H1 (cell line): ENCODE data around the gene MOB2. TPM values are rescaled to one million over a fixed set of nuclear protein-coding genes. Genes with fewer than 3 reads are reported as not detected.

Experiments
- CTCF ChIA-PET: fragments of 300-600 bp; sonication (Branson Sonifier 250); formaldehyde crosslinking; loops from one replicate; lab custom pipeline; 2021; ENCODE audit not compliant: partially characterized antibody; lab: Charles Lee
- POLR2A ChIA-PET: fragments of 300-600 bp; sonication (Branson Sonifier 250); formaldehyde crosslinking; loops from one replicate; lab custom pipeline; 2021; ENCODE audit warnings: inconsistent platforms; ENCODE audit not compliant: partially characterized antibody; lab: Charles Lee
- DNase-seq, 2 experiments: peaks; one replicate each; pipeline versions ENCODE4 v3.0.0 to v3.0.0-alpha.2; 2010 to 2022; ENCODE audit warnings: low spot score in 2 of 2, low read depth in 1 of 2, mixed read lengths in 1 of 2
- FAIRE-seq: peaks from 2 replicates; lab custom pipeline; 2011; peaks lifted over from hg19 to GRCh38; lab: Jason Lieb, UNC
- H2AFZ ChIP-seq: 2 replicates; pipeline ENCODE4 v1.8.1; 2012; ENCODE audit warnings: low read length, inconsistent platforms
- H2AK5ac ChIP-seq: 2 replicates; pipeline ENCODE4 v1.6.1; 2013; ENCODE audit warnings: low read depth, low read length
- H2BK120ac ChIP-seq: replicated peaks from 2 replicates; pipeline ENCODE3; 2013; ENCODE audit warnings: low read depth, low read length, inconsistent platforms
- H2BK12ac ChIP-seq: 2 replicates; pipeline ENCODE4 v1.6.1; 2013; ENCODE audit warnings: low read depth, low read length
- H2BK15ac ChIP-seq: 2 replicates; pipeline ENCODE4 v1.6.1; 2013; ENCODE audit warnings: low read length
- H2BK20ac ChIP-seq: 2 replicates; pipeline ENCODE4 v1.6.1; 2013; ENCODE audit warnings: low read length
- H2BK5ac ChIP-seq: 2 replicates; pipeline ENCODE4 v1.6.1; 2013; ENCODE audit warnings: low read depth, low read length
- H3K14ac ChIP-seq: 2 replicates; pipeline ENCODE4 v1.6.1; 2013; ENCODE audit warnings: inconsistent platforms; ENCODE audit not compliant: insufficient read length
- H3K18ac ChIP-seq: 2 replicates; pipeline ENCODE4 v1.6.1; 2013; ENCODE audit warnings: low read length; ENCODE audit errors: extremely low read depth
- H3K23ac ChIP-seq: 2 replicates; pipeline ENCODE4 v1.6.1; 2013; ENCODE audit warnings: inconsistent platforms; ENCODE audit not compliant: insufficient read length
- H3K23me2 ChIP-seq: 2 replicates; pipeline ENCODE4 v1.6.1; 2013; ENCODE audit warnings: low read depth, low read length
- H3K27ac ChIP-seq: 2 replicates; pipeline ENCODE4 v1.6.1; 2011; ENCODE audit warnings: low read depth, low read length, inconsistent platforms
- H3K27me3 ChIP-seq, 4 experiments: replicated peaks in 1 of 4; 1 replicate in 1 of 4; 2 replicates in 3 of 4; pipeline versions ENCODE4 v1.6.1 to v1.8.1; 2011 to 2013; ENCODE audit warnings: low read length in 3 of 4, mild to moderate bottlenecking in 3 of 4, inconsistent platforms in 2 of 4, mixed read lengths in 2 of 4, moderate library complexity in 1 of 4; ENCODE audit not compliant: control insufficient read depth in 3 of 4, insufficient read depth in 3 of 4; ENCODE audit errors: extremely low read depth in 1 of 4
- H3K36me3 ChIP-seq, 4 experiments: 2 replicates each; pipeline versions ENCODE4 v1.6.1 to v1.8.1; 2011 to 2013; ENCODE audit warnings: mild to moderate bottlenecking in 4 of 4, low read length in 3 of 4, moderate library complexity in 2 of 4, control low read depth in 1 of 4, inconsistent platforms in 1 of 4; ENCODE audit not compliant: insufficient read depth in 4 of 4, control insufficient read depth in 2 of 4
- H3K4ac ChIP-seq: replicated peaks from 2 replicates; pipeline ENCODE3; 2013; ENCODE audit warnings: low read length, low read depth, mixed read lengths, inconsistent platforms; ENCODE audit not compliant: insufficient read length
- H3K4me1 ChIP-seq, 4 experiments: replicated peaks in 1 of 4; 1 replicate in 1 of 4; 2 replicates in 3 of 4; pipeline versions ENCODE4 v1.6.1 to v1.8.1; 2011 to 2013; ENCODE audit warnings: low read length in 3 of 4, inconsistent platforms in 2 of 4, mixed read lengths in 1 of 4; ENCODE audit not compliant: insufficient read depth in 4 of 4, control insufficient read depth in 3 of 4
- H3K4me2 ChIP-seq, 2 experiments: 2 replicates each; pipeline versions ENCODE4 v1.6.1 to v1.8.1; 2011 to 2013; ENCODE audit warnings: low read depth in 2 of 2, low read length in 2 of 2, control low read depth in 1 of 2, inconsistent platforms in 1 of 2, mild to moderate bottlenecking in 1 of 2; ENCODE audit not compliant: insufficient read depth in 1 of 2
- H3K4me3 ChIP-seq, 4 experiments: fragments of 200-600, 300-600 bp in 1 of 4; sonication (generic), shearing (Covaris generic), sonication (Bioruptor Twin) in 1 of 4; 2 replicates each; pipeline versions ENCODE4 v1.5.1 to v1.8.1; 2011 to 2016; ENCODE audit warnings: low read length in 4 of 4, low read depth in 3 of 4, control low read depth in 2 of 4, inconsistent platforms in 2 of 4, mild to moderate bottlenecking in 2 of 4, mixed read lengths in 1 of 4, moderate library complexity in 1 of 4; ENCODE audit not compliant: insufficient read depth in 2 of 4; ENCODE audit errors: extremely low read depth in 1 of 4
- H3K56ac ChIP-seq: replicated peaks from 2 replicates; pipeline ENCODE3; 2013; ENCODE audit warnings: low read depth, mild to moderate bottlenecking, mixed read lengths, low read length, inconsistent platforms; ENCODE audit not compliant: insufficient read length
- H3K79me1 ChIP-seq: 2 replicates; pipeline ENCODE4 v1.6.1; 2013; ENCODE audit warnings: low read depth, low read length, control low read depth
- H3K79me2 ChIP-seq, 2 experiments: 2 replicates each; pipeline versions ENCODE4 v1.6.1 to v1.8.1; 2012 to 2013; ENCODE audit warnings: low read length in 2 of 2, mild to moderate bottlenecking in 2 of 2, inconsistent platforms in 1 of 2; ENCODE audit not compliant: insufficient read depth in 2 of 2, control insufficient read depth in 1 of 2
- H3K9ac ChIP-seq, 4 experiments: replicated peaks in 1 of 4; 1 replicate in 1 of 4; 2 replicates in 3 of 4; pipeline versions ENCODE4 v1.6.1 to v1.8.1; 2011 to 2013; ENCODE audit warnings: low read depth in 3 of 4, low read length in 3 of 4, control low read depth in 2 of 4, mild to moderate bottlenecking in 2 of 4, moderate library complexity in 2 of 4, inconsistent platforms in 1 of 4; ENCODE audit errors: extremely low read depth in 1 of 4
- H3K9me3 ChIP-seq, 2 experiments: 2 replicates each; pipeline versions ENCODE4 v1.6.1 to v1.8.1; 2012 to 2013; ENCODE audit warnings: mild to moderate bottlenecking in 2 of 2, moderate library complexity in 2 of 2, control low read depth in 1 of 2, inconsistent platforms in 1 of 2, low read depth in 1 of 2, low read length in 1 of 2, mixed read lengths in 1 of 2; ENCODE audit not compliant: insufficient read depth in 2 of 2
- H4K20me1 ChIP-seq, 2 experiments: replicated peaks in 1 of 2; 2 replicates each; pipeline versions ENCODE3 to v1.8.1; 2011 to 2013; ENCODE audit warnings: inconsistent platforms in 2 of 2, low read length in 2 of 2, mild to moderate bottlenecking in 1 of 2; ENCODE audit not compliant: insufficient read depth in 2 of 2, control insufficient read depth in 1 of 2
- H4K5ac ChIP-seq: 2 replicates; pipeline ENCODE4 v1.6.1; 2013; ENCODE audit warnings: low read length, low read depth, mixed read lengths, inconsistent platforms; ENCODE audit not compliant: insufficient read length
- H4K8ac ChIP-seq: 2 replicates; pipeline ENCODE4 v1.8.0; 2013; ENCODE audit warnings: mild to moderate bottlenecking, moderate library complexity, low read length, inconsistent platforms; ENCODE audit not compliant: insufficient read depth; ENCODE audit errors: extremely low read depth
- H4K91ac ChIP-seq: replicated peaks from 2 replicates; pipeline ENCODE3; 2013; ENCODE audit warnings: low read length, mixed read lengths, inconsistent platforms; ENCODE audit not compliant: insufficient read length
- BRCA1 ChIP-seq: IDR thresholded peaks from 2 replicates; pipeline ENCODE4 v1.6.1; 2012; ENCODE audit warnings: low read depth, low read length, improper control_type of control experiment
- CHD2 ChIP-seq: IDR thresholded peaks from 2 replicates; pipeline ENCODE4 v1.6.1; 2012; ENCODE audit warnings: low read length, improper control_type of control experiment
- HDAC6 ChIP-seq: IDR thresholded peaks from one replicate; pipeline ENCODE4 v1.7.1; 2012; ENCODE audit warnings: low read depth, mild to moderate bottlenecking, inconsistent platforms, low read length, moderate library complexity
- MAX ChIP-seq: IDR thresholded peaks from 2 replicates; pipeline ENCODE4 v1.6.1; 2012; ENCODE audit warnings: inconsistent platforms
- SRF ChIP-seq: IDR thresholded peaks from 2 replicates; pipeline ENCODE4 v1.6.1; 2011; ENCODE audit warnings: mild to moderate bottlenecking, low read depth, low read length, moderate library complexity
- WGBS, 2 experiments: shearing (Covaris generic) in 1 of 2; methylation state at CpG; one replicate each; pipeline versions ENCODE4 v1.1.6 to v1.1.7; 2013 to 2015; ENCODE audit warnings: low lambda C conversion rate in 2 of 2, mixed read lengths in 2 of 2, inconsistent platforms in 1 of 2, low coverage in 1 of 2, missing lambda C conversion rate in 1 of 2; ENCODE audit not compliant: insufficient replicate concordance in 2 of 2, insufficient coverage in 1 of 2, insufficient read length in 1 of 2; ENCODE audit errors: extremely low coverage in 1 of 2, missing lambda C conversion rate in 1 of 2; 5-methylcytosine and 5-hydroxymethylcytosine counted together
- polyA plus RNA-seq, 7 experiments: library from polyadenylated mRNA; depleted of rRNA in 3 of 7; stranded (reverse) in 5 of 7; unstranded in 2 of 7; fragments of >200 nt in 5 of 7; fragments of 200-250 nt in 2 of 7; gene quantifications; 1 replicate in 5 of 7; 2 replicates in 1 of 7; 4 replicates in 1 of 7; pipeline versions ENCODE4 v1.2.1 to v1.2.3, GENCODE V29; 2011 to 2013; ENCODE audit warnings: missing spikeins in 2 of 7, mixed read lengths in 2 of 7
- total RNA-seq: library from RNA; stranded (reverse); fragmentation: NEBNext Ultra II Directional; extraction: Animal tissue kit (Norgen Biotek cat#: 25700); gene quantifications from 2 replicates; pipeline ENCODE4 v1.2.1, GENCODE V29; 2021

MOB2 gene
- total and polyA plus RNA-seq, 2 of the 8 experiments (the other 6 are each of a cell fraction or from before 2014, with no cell fraction given) = 18.6 to 28.2 TPM

GRCh38 chr11:1419811-1420210 lies 66.8 kb downstream of the MOB2 start:
- H2BK5ac ChIP-seq = no peak overlapping the region
- peaks cover 0 to 10% (median 0%) of the 10 kb centered on the region in 4 experiments; a peak in 2 of 8 replicates for H3K36me3 ChIP-seq
- H3K23me2 ChIP-seq = no peaks in the 10 kb centered on the region
- no peak overlapping the region for H4K8ac ChIP-seq
- DNase-seq (no peak), FAIRE-seq (no peak)
- no peak overlapping the region for H4K91ac ChIP-seq
- no peak overlapping the region for H2AK5ac ChIP-seq
- H3K79me1 ChIP-seq = peaks cover 8% of the 10 kb centered on the region
- H3K14ac ChIP-seq = no peak overlapping the region
- ChIA-PET CTCF (interaction anchor here (0.7 kb wide), 1 partner anchor 220 kb away, joined by 3 read pairs; no protein-coding TSS in a partner anchor), POLR2A (interaction anchor here (1.5 kb wide), 1 partner anchor 11 kb away, joined by 4 read pairs; no protein-coding TSS in a partner anchor)
- H3K27me3 ChIP-seq = no peaks in the 10 kb centered on the region
- peaks cover 6 to 14% of the 10 kb centered on the region in 2 experiments for H4K20me1 ChIP-seq
- no peak overlapping the region for H2BK15ac ChIP-seq
- no peak overlapping the region for H3K27ac ChIP-seq
- H4K5ac ChIP-seq = no peak overlapping the region
- H2AFZ ChIP-seq = no peak overlapping the region
- no peak overlapping the region for H3K4me2 ChIP-seq
- no peak overlapping the region for H3K4me3 ChIP-seq
- peaks cover 0 to 13% of the 10 kb centered on the region in 2 experiments; a peak in 1 of 4 replicates for H3K79me2 ChIP-seq
- H3K23ac ChIP-seq = no peak overlapping the region
- no peak overlapping the region for H3K18ac ChIP-seq
- H3K56ac ChIP-seq = no peak overlapping the region
- H3K9ac ChIP-seq = no peak overlapping the region
- no peak overlapping the region for H2BK20ac ChIP-seq
- no peak for TF ChIP-seq MAX
- TF ChIP-seq CHD2 = no peak
- no peak for TF ChIP-seq SRF
- TF ChIP-seq HDAC6 = no peak
- TF ChIP-seq BRCA1 = no peak
- WGBS, 2 experiments = 91% methylated on average over 17 of the region's 17 CpGs; no CpG with 5 or more reads in 1 of the 2 experiments
- no peak overlapping the region for H3K4ac ChIP-seq
- no peak overlapping the region for H2BK12ac ChIP-seq
- no peak overlapping the region for H2BK120ac ChIP-seq
- H3K4me1 ChIP-seq = no peaks in the 10 kb centered on the region
- peaks cover 37 to 42% of the 10 kb centered on the region in 2 experiments for H3K9me3 ChIP-seq
